K562 (cell line): ENCODE measurements around the gene ZRANB1. TPM values are rescaled to one million over a fixed set of nuclear protein-coding genes. Genes with fewer than 3 reads are reported as not detected.

ENCODE experiments used
- ATF7 ChIP-seq: fragments of 450-650 bp; IDR thresholded peaks from 2 replicates; pipeline ENCODE4 v1.7.1; 2014; ENCODE audit warnings: mild to moderate bottlenecking, moderate library complexity
- BRCA1 ChIP-seq, 2 experiments: fragments of 450-650 bp in 1 of 2; sonication (generic) in 1 of 2; formaldehyde crosslinking in 1 of 2; IDR thresholded peaks; 2 replicates each; pipeline versions ENCODE4 v1.5.0 to v1.6.1; 2017 to 2020; ENCODE audit warnings: mild to moderate bottlenecking in 1 of 2, missing genetic modification reagents in 1 of 2
- CCNT2 ChIP-seq: IDR thresholded peaks from 2 replicates; pipeline ENCODE4 v1.6.1; 2011; ENCODE audit warnings: borderline replicate concordance, low read depth, mild to moderate bottlenecking, moderate library complexity, mixed read lengths, low read length; ENCODE audit not compliant: insufficient read length; ENCODE audit errors: extremely low read depth
- CHD1 ChIP-seq: fragments of 200-600 bp; sonication (generic); IDR thresholded peaks from one replicate; pipeline ENCODE4 v1.6.1; 2012; ENCODE audit warnings: mild to moderate bottlenecking, moderate library complexity, low read length, inconsistent platforms
- JUN ChIP-seq, 2 experiments: sonication (generic) in 1 of 2; formaldehyde crosslinking in 1 of 2; IDR thresholded peaks; 2 replicates each; pipeline versions ENCODE4 v1.6.1 to v1.8.0; 2012 to 2022; ENCODE audit warnings: borderline replicate concordance in 2 of 2, mild to moderate bottlenecking in 2 of 2, improper control_type of control experiment in 1 of 2, low read depth in 1 of 2, low read length in 1 of 2, missing genetic modification reagents in 1 of 2
- MTA1 ChIP-seq: fragments of 450-650 bp; IDR thresholded peaks from 2 replicates; pipeline ENCODE4 v1.6.1; 2017; ENCODE audit warnings: borderline replicate concordance
- NFE2 ChIP-seq: IDR thresholded peaks from 2 replicates; pipeline ENCODE4 v1.6.1; 2014; ENCODE audit warnings: antibody characterized with exemption, low read depth
- PCBP2 ChIP-seq: fragments of 200-400 bp; formaldehyde crosslinking; IDR thresholded peaks from 2 replicates; pipeline ENCODE4 v1.6.1; 2018; ENCODE audit warnings: low read length, low read depth, mild to moderate bottlenecking, moderate library complexity; ENCODE audit not compliant: poor library complexity, severe bottlenecking
- POLR2AphosphoS5 ChIP-seq: IDR thresholded peaks from 2 replicates; pipeline ENCODE4 v1.6.1; 2011; ENCODE audit warnings: mild to moderate bottlenecking, low read depth, low read length, moderate library complexity; ENCODE audit not compliant: control insufficient read depth, insufficient read depth
- POLR2H ChIP-seq: IDR thresholded peaks from 2 replicates; pipeline ENCODE4 v1.6.1; 2016; ENCODE audit warnings: missing genetic modification characterization, low read depth, mild to moderate bottlenecking, control low read depth, missing compliant biosample characterization, moderate library complexity
- PTTG1 ChIP-seq: fragments of 450-650 bp; IDR thresholded peaks from 2 replicates; pipeline ENCODE4 v1.6.1; 2016; ENCODE audit warnings: low read depth, mild to moderate bottlenecking, missing genetic modification characterization, missing compliant biosample characterization
- TAF1 ChIP-seq: IDR thresholded peaks from 2 replicates; pipeline ENCODE4 v1.6.1; 2011; ENCODE audit warnings: mild to moderate bottlenecking, low read length, moderate library complexity; ENCODE audit not compliant: insufficient read depth, control insufficient read depth, severe bottlenecking; ENCODE audit errors: extremely low read depth
- U2AF2 ChIP-seq: fragments of 200-400 bp; formaldehyde crosslinking; optimal IDR thresholded peaks from 2 replicates; pipeline ENCODE3; 2017; ENCODE audit warnings: low read depth, mild to moderate bottlenecking, low read length
- VEZF1 ChIP-seq: fragments of 200-800 bp; sonication (Bioruptor generic); IDR thresholded peaks from 2 replicates; pipeline ENCODE4 v1.6.1; 2017; ENCODE audit warnings: missing genetic modification characterization, missing compliant biosample characterization
- polyA plus RNA-seq, 8 experiments: library from polyadenylated mRNA; depleted of rRNA in 4 of 8; stranded (reverse) in 5 of 8; unstranded in 3 of 8; fragments of >200 nt; fragmentation: Nextera tagmentation in 2 of 8; fragmentation: Illumina TruSeq in 1 of 8; extraction: Ambion mirVana in 2 of 8; extraction: Trizol in 1 of 8; gene quantifications; 2 replicates each; pipeline versions ENCODE4 v1.2.1 to v1.2.3, GENCODE V29; 2011 to 2014; ENCODE audit warnings: inconsistent platforms in 1 of 8, missing spikeins in 1 of 8
- total RNA-seq, 7 experiments: library from RNA; depleted of rRNA in 6 of 7; stranded (reverse); fragments of >200 nt in 6 of 7; fragmentation: Illumina TruSeq in 2 of 7; extraction: Trizol in 2 of 7; gene quantifications; 2 replicates each; pipeline versions ENCODE4 v1.2.1 to v1.2.3, GENCODE V29; 2011 to 2021; ENCODE audit warnings: low replicate concordance in 1 of 7
- TF ChIP-seq, protein P1 (sequence below), 2 experiments: fragments of 450-650 bp in 1 of 2; sonication (generic) in 1 of 2; formaldehyde crosslinking in 1 of 2; IDR thresholded peaks in 1 of 2; conservative IDR thresholded peaks in 1 of 2; 2 replicates each; pipeline versions ENCODE4 v1.6.1 to v1.8.1; 2016 to 2023; ENCODE audit warnings: mild to moderate bottlenecking in 2 of 2, moderate library complexity in 2 of 2, inconsistent platforms in 1 of 2, missing genetic modification reagents in 1 of 2
- TF ChIP-seq, protein P2 (sequence below): sonication (generic); formaldehyde crosslinking; IDR thresholded peaks from 2 replicates; pipeline ENCODE4 v1.8.0; 2022; ENCODE audit warnings: missing genetic modification reagents, mild to moderate bottlenecking, moderate library complexity, borderline replicate concordance

ZRANB1 gene
- total and polyA plus RNA-seq, 9 of the 15 experiments (the other 6 are each of a cell fraction or from before 2014, with no cell fraction given), result 0.07 to 1.1 (median 0.64) TPM

DNA sequence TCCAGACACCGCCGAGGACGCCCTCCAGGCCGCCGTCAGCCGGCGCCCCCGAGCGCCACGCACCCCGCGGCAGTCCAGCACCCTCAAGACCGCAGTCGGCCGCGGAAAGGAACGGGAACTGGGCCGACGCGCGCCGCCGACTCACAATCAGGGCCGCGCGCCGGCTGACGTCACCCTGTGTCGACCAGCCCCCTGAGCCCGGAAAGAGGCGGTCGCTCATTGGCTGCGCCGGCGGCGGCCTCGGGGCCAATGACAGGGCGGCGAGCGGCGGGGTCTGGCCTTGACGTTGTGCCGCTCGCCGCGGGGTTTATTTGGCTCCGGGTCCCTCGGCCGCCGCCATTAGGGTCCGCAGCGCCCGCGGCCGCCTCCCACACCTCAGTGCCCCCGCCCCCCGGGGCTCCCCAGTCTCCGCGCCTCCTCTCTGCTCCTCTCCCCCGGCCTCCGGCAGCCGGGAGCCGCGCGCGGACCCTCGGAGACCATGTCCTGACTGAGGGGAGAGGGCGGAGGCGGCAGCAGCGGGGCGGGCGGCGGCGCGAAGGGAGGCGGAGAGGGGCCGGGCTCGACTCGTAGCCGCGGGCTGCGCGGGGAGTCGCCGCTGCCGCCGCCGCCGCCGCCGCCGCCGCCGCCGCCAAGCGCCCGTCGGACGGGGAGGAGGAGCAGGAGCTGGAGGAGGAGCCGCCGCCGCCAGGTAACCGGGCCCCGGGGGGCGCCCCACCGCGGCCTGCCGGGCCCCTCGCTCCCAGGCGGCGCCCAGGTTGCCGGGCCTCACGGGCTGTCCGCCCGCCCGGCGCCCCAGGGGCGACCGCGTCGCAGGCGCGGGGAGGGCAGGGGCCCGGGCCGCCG lies 25.1 kb upstream of the ZRANB1 start (continued):
- TF ChIP-seq VEZF1 (CRISPR knock-in tag) (peak; percentile 10), PCBP2 (no peak), U2AF2 (no peak), CHD1 (no peak), MTA1 (peak; percentile 87), NFE2 (no peak), ATF7 (peak; percentile 97), PTTG1 (tag) (no peak), CCNT2 (peak; percentile 83), BRCA1 (IDR thresholded peaks at IDR 0.05) (no peak), BRCA1 (CRISPR knock-in tag; IDR thresholded peaks at IDR 0.05) (no peak), POLR2H (tag) (peak; percentile 67), JUN (IDR thresholded peaks at IDR 0.05; ENCODE audit: borderline replicate concordance, low read depth, low read length) (0 out of 2 replicates have a peak, but pooled peaks have one; percentile 46), JUN (CRISPR knock-in tag; IDR thresholded peaks at IDR 0.05; ENCODE audit: borderline replicate concordance) (peak; percentile 10; the same call in 1 of the 2 replicates), POLR2AphosphoS5 (peak; percentile 81), TAF1 (peak; percentile 90)
- TF ChIP-seq, protein P1, sequence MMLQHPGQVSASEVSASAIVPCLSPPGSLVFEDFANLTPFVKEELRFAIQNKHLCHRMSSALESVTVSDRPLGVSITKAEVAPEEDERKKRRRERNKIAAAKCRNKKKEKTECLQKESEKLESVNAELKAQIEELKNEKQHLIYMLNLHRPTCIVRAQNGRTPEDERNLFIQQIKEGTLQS (IDR thresholded peaks at IDR 0.05), result peak; percentile 90
- TF ChIP-seq, protein P1 (CRISPR knock-in tag; conservative IDR thresholded peaks at IDR 0.05), result peak; percentile 77
- TF ChIP-seq, protein P2, sequence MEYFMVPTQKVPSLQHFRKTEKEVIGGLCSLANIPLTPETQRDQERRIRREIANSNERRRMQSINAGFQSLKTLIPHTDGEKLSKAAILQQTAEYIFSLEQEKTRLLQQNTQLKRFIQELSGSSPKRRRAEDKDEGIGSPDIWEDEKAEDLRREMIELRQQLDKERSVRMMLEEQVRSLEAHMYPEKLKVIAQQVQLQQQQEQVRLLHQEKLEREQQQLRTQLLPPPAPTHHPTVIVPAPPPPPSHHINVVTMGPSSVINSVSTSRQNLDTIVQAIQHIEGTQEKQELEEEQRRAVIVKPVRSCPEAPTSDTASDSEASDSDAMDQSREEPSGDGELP (CRISPR knock-in tag), result peak; percentile 77
